Colonic mucosa (tissue), 4 donors: ENCODE data around the gene HDAC4. TPM values are rescaled to one million over a fixed set of nuclear protein-coding genes. Genes with fewer than 3 reads are reported as not detected.

Source experiments
- DNase-seq: peaks from one replicate; pipeline ENCODE4 v3.0.0-alpha.2; 2020
- H3K27ac ChIP-seq: fragments of 200-600 bp; one replicate; pipeline ENCODE4 v1.8.0; 2021
- H3K27me3 ChIP-seq: fragments of 200-600 bp; one replicate; pipeline ENCODE4 v1.8.0; 2021
- H3K36me3 ChIP-seq: fragments of 200-600 bp; one replicate; pipeline ENCODE4 v1.8.0; 2021
- H3K4me1 ChIP-seq: fragments of 200-600 bp; one replicate; pipeline ENCODE4 v1.8.0; 2021; ENCODE audit warnings: mild to moderate bottlenecking
- H3K4me3 ChIP-seq: fragments of 200-600 bp; one replicate; pipeline ENCODE4 v1.8.0; 2021
- H3K9ac ChIP-seq, 2 donors: one replicate each; pipeline ENCODE4 v1.7.0; 2013; ENCODE audit warnings: control low read depth in 2 of 2, low read depth in 2 of 2, low read length in 2 of 2
- H3K9me3 ChIP-seq: fragments of 200-600 bp; one replicate; pipeline ENCODE4 v1.8.0; 2021
- intact Hi-C: fragments of 100-400 bp; cut with DNase I; formaldehyde crosslinking; loops from one replicate; pipeline ENCODE4 v1.14.1; 2022
- total RNA-seq, 2 donors: library from RNA; stranded (reverse); fragmentation: NEBNext Ultra II Directional in 1 of 2; extraction: Animal tissue kit (Norgen Biotek cat#: 25700) in 1 of 2; gene quantifications; one replicate each; pipeline ENCODE4 v1.2.1, GENCODE V29; 2021
- TF ChIP-seq, protein P1 (sequence below): fragments of 200-600 bp; IDR thresholded peaks from one replicate; pipeline ENCODE4 v1.8.0; 2022; ENCODE audit warnings: antibody characterized with exemption, mild to moderate bottlenecking
- donor health status: healthy.
- donor health status: DM: no; HTN: no; CAD: no.
- donor health status: DM: no; HTN: no; CAD: no.

HDAC4 gene
- total RNA-seq, 2 donors from 2014 or later, result 35.3 to 46.8 TPM

DNA sequence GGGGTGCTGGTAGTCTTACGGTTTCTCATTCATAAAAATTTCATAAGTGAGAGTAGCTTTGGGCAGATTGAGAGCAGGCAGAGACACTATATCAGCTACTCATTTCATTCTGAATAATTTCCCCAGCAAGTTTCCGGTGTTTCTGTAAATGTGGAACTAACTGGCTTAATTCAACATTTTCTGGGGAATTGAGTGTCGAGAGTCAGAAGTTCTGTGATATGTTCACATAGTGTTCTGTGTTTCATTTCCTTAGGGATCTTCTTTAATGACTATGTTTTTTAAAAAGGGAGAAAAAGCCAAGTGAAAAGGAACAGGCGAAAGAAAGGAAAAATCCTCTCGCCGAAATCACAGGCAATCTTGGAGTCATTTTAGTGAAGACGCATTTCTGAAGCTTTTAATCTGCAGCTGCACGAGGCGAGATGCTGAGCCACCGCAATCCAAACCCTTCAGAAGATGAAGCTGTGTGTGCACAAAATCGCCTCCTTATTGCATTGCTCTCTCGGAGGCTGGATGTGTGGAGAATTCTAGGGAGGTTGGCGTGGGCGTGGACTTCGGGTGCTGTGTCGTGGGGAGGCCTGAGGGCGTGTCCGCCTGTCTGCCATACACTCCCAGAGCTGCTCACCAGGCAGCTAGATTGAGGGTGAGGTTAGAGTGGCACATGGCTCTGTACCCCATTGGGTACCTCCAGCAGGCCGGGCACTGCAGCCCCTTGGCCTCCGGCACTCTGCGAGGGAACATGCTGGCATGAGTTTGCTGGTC is 38.4 kb upstream of the HDAC4 start:
- no peaks in the 10 kb centered on the region for H3K9me3 ChIP-seq
- H3K4me3 ChIP-seq, result no peak overlapping the region
- intact Hi-C loops, result no loop called here
- H3K36me3 ChIP-seq, result no peaks in the 10 kb centered on the region
- no peaks in the 10 kb centered on the region for H3K4me1 ChIP-seq
- no peak overlapping the region for H3K9ac ChIP-seq
- H3K27ac ChIP-seq, result no peak overlapping the region
- no peak for DNase-seq
- TF ChIP-seq, protein P1, sequence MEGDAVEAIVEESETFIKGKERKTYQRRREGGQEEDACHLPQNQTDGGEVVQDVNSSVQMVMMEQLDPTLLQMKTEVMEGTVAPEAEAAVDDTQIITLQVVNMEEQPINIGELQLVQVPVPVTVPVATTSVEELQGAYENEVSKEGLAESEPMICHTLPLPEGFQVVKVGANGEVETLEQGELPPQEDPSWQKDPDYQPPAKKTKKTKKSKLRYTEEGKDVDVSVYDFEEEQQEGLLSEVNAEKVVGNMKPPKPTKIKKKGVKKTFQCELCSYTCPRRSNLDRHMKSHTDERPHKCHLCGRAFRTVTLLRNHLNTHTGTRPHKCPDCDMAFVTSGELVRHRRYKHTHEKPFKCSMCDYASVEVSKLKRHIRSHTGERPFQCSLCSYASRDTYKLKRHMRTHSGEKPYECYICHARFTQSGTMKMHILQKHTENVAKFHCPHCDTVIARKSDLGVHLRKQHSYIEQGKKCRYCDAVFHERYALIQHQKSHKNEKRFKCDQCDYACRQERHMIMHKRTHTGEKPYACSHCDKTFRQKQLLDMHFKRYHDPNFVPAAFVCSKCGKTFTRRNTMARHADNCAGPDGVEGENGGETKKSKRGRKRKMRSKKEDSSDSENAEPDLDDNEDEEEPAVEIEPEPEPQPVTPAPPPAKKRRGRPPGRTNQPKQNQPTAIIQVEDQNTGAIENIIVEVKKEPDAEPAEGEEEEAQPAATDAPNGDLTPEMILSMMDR, result no peak
- H3K27me3 ChIP-seq, result peaks cover 10% of the 10 kb centered on the region

DNA sequence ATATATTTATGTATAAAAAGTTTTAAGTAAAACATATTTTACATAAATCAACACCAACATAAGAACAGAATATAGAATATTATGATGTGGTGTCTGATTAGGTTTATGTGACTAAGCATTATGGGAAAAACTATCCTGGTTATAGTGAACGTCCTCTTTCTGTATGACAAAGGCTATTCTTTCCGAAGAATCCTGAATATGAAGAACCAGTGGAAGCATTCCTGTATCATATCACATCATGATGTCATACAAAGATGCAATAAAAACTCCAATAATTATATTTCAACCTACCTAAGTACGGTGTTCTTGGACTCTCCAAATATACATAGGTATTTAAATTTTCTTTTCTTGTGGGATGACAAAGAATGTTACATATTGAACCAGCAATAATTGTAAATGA is 37.5 kb upstream of the HDAC4 start:
- H3K36me3 ChIP-seq, result no peaks in the 10 kb centered on the region
- H3K9ac ChIP-seq, result no peak overlapping the region
- TF ChIP-seq, protein P1, result no peak
- no peaks in the 10 kb centered on the region for H3K9me3 ChIP-seq
- H3K4me1 ChIP-seq, result no peaks in the 10 kb centered on the region
- DNase-seq, result no peak
- H3K27me3 ChIP-seq, result peaks cover 10% of the 10 kb centered on the region
- H3K4me3 ChIP-seq, result no peak overlapping the region
- intact Hi-C loops, result no loop called here
- H3K27ac ChIP-seq, result no peak overlapping the region

DNA sequence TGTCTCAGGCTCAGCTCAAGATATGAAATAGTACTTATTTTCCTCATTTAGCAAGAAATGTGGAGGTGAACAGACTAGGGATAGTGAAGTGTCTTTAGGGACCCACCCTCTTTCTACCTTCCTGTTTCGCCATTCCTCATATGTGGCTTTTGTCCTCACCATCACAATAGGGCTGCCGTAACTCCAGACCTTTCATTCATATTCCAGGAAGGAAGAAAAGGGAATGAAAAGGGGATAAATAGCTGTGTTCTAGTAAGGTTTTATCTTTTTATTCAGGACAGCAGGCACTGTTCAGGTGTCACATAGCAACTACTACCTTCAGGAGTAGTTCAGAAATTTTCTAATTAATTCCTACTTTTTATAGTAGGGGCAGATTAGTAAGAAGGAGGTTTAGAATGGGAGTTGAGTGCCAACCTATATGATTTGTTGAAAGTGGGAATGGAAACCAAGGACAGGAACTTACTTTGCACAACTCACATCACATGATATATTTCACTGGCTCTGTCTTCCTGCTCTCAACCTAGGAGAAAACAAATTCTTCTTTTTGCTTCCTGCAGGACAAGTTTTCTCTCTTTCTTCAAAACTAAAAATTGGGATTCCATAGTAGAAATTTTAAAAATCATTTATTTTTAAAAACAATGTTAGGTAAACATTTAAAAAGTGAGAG is 36.0 kb upstream of the HDAC4 start:
- Histone ChIP-seq H3K27ac (no peak overlapping the region), H3K36me3 (no peaks in the 10 kb centered on the region)
- DNase-seq, result no peak

DNA sequence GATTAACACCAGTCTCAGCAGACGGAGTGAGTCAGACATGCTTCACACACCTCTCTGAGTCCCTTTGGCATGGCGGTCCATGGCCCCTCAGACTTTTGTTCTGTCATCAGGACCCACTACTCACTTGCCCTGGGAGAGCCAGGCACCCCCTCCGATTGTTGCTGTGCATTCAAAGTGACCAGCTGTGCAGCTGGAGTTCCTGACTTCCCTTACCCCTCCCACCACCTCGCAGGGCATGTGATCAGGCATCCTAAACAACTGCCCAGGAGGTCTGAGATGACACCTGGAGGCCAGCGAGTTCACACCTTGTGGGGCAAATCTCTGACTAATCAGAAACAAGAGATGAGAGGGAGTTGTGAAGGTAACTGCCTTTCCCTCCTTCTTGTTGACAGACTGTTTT is 35.3 kb upstream of the HDAC4 start:
- no peak overlapping the region for H3K9ac ChIP-seq
- no peaks in the 10 kb centered on the region for H3K9me3 ChIP-seq
- TF ChIP-seq, protein P1, result no peak
- no peak overlapping the region for H3K27ac ChIP-seq
- H3K4me1 ChIP-seq, result no peaks in the 10 kb centered on the region
- DNase-seq, result no peak
- no peaks in the 10 kb centered on the region for H3K36me3 ChIP-seq
- intact Hi-C loops, result no loop called here
- H3K4me3 ChIP-seq, result no peak overlapping the region
- H3K27me3 ChIP-seq, result peaks cover 10% of the 10 kb centered on the region

More for the DNA sequence above, 36.0 kb upstream of the HDAC4 start:
- Histone ChIP-seq H3K9ac (no peak overlapping the region), H3K27me3 (peaks cover 10% of the 10 kb centered on the region), H3K4me3 (no peak overlapping the region), H3K4me1 (no peaks in the 10 kb centered on the region), H3K9me3 (no peaks in the 10 kb centered on the region)
- TF ChIP-seq, protein P1, result no peak
- intact Hi-C loops, result no loop called here

DNA sequence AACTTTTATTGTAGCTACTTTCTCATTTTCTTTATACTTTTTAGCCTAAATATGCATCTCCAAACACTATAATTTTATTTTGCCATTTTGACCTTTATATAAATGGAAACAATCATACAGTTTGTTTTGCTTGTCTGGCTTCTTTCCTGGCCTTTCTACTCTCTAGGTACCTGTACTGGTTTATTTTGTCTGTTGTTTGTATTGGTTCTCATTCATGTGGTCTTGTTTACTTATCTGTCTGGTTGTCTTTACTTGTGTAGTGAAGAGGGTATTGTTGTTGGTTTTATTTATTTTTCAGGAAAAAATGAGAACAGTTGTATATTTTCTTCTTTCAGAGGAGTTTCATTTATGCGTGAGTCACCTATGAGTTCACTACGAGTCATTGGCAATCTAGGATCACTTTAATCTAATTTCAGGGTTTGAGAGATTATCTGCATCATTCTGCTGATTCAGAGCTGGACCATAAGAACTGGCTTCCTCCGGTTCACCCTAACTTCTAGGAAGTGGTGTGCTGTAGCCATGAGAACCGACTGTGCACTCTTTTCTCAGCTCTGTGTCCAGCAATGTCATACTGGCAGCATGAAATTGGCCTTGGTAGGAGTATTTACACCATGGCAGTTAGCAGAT is 33.1 kb upstream of the HDAC4 start:
- Histone ChIP-seq H3K4me1 (no peaks in the 10 kb centered on the region), H3K27ac (no peak overlapping the region), H3K9me3 (no peaks in the 10 kb centered on the region), H3K4me3 (no peak overlapping the region), H3K9ac (no peak overlapping the region), H3K36me3 (no peaks in the 10 kb centered on the region), H3K27me3 (no peaks in the 10 kb centered on the region)
- no peak for DNase-seq
- intact Hi-C loops, result no loop called here
- TF ChIP-seq, protein P1, result no peak
